Loucy (cell line): ENCODE results near the gene POLQ.
A peak's percentile ranks its signal among the peaks of the same experiment; 100 is the strongest.

Source experiments
- H2AFZ ChIP-seq: fragments of 200-600 bp; sonication (generic); 2 replicates; pipeline ENCODE4 v1.6.0; 2016; ENCODE audit warnings: antibody characterized with exemption, mild to moderate bottlenecking, low read length, moderate library complexity
- H3F3A ChIP-seq: fragments of 200-600 bp; 2 replicates; pipeline ENCODE4 v1.6.0; 2016; ENCODE audit warnings: antibody characterized with exemption, low read depth, mild to moderate bottlenecking
- H3K27me3 ChIP-seq: fragments of 200-600 bp; sonication (generic); 2 replicates; pipeline ENCODE4 v1.6.1; 2014; ENCODE audit warnings: low read length, mild to moderate bottlenecking; ENCODE audit not compliant: insufficient read depth, poor library complexity, severe bottlenecking
- H3K36me3 ChIP-seq: fragments of 200-600 bp; sonication (generic); 2 replicates; pipeline ENCODE4 v1.6.1; 2016; ENCODE audit warnings: low read length; ENCODE audit not compliant: insufficient read depth
- H3K4me1 ChIP-seq: fragments of 200-600 bp; sonication (generic); 2 replicates; pipeline ENCODE4 v1.5.1; 2014; ENCODE audit warnings: low read length, mild to moderate bottlenecking; ENCODE audit not compliant: insufficient read depth, poor library complexity, severe bottlenecking
- H3K4me2 ChIP-seq: fragments of 200-600 bp; sonication (generic); 2 replicates; pipeline ENCODE4 v1.6.0; 2014; ENCODE audit warnings: antibody characterized with exemption, low read length, low read depth, mild to moderate bottlenecking; ENCODE audit not compliant: poor library complexity, severe bottlenecking
- H3K4me3 ChIP-seq: fragments of 200-600 bp; sonication (generic); 2 replicates; pipeline ENCODE4 v1.5.1; 2014; ENCODE audit warnings: low read length, mild to moderate bottlenecking, mixed read lengths; ENCODE audit not compliant: poor library complexity, severe bottlenecking
- H3K79me2 ChIP-seq: fragments of 200-600 bp; sonication (generic); 2 replicates; pipeline ENCODE4 v1.6.1; 2014; ENCODE audit warnings: low read length; ENCODE audit not compliant: insufficient read depth
- H3K9ac ChIP-seq: fragments of 200-600 bp; sonication (generic); 2 replicates; pipeline ENCODE4 v1.6.0; 2014; ENCODE audit warnings: mild to moderate bottlenecking, low read depth, low read length, moderate library complexity; ENCODE audit not compliant: poor library complexity, severe bottlenecking
- H3K9me2 ChIP-seq: fragments of 200-600 bp; sonication (generic); replicated peaks from 2 replicates; pipeline ENCODE4 v1.6.1; 2016; ENCODE audit warnings: low read depth, low read length, mixed read lengths
- H3K9me3 ChIP-seq: fragments of 200-600 bp; sonication (generic); 2 replicates; pipeline ENCODE4 v1.6.1; 2014; ENCODE audit warnings: mild to moderate bottlenecking, antibody characterized with exemption, low read length, low read depth; ENCODE audit not compliant: insufficient read depth
- H4K20me1 ChIP-seq: fragments of 200-600 bp; sonication (generic); 2 replicates; pipeline ENCODE4 v1.6.0; 2014; ENCODE audit warnings: antibody characterized with exemption, low read length, mild to moderate bottlenecking; ENCODE audit not compliant: insufficient read depth, poor library complexity, severe bottlenecking
- EZH2phosphoT487 ChIP-seq: fragments of 200-600 bp; IDR thresholded peaks from 2 replicates; pipeline ENCODE4 v1.6.1; 2018; ENCODE audit warnings: antibody characterized with exemption, mild to moderate bottlenecking, moderate library complexity, borderline replicate concordance
- TF ChIP-seq, protein P1 (sequence below): fragments of 200-600 bp; sonication (generic); conservative IDR thresholded peaks from 2 replicates; pipeline ENCODE4 v1.5.1; 2014; ENCODE audit warnings: mild to moderate bottlenecking, antibody characterized with exemption, low read length

The POLQ gene

DNA sequence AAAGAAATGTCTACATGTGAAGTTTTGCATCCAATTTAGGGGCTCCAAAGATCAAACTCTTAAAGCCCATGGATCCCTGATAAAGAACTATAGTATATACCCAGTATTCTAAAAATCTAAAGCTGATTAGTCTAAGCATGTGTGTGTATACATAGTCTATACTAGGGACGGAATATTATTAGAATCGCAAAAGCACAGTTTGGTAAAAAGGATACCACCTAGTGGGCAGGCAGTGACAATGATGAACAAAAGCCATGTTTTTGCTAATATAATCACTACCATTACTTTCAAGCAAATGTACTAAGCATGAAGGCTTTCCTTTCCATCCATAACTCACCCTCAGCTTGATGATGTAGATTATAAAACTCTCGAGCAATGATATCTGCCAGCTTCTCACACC lies 16.5 kb downstream of the POLQ start:
- no peak overlapping the region for H3K4me3 ChIP-seq
- no peaks in the 10 kb centered on the region for H3K4me1 ChIP-seq
- TF ChIP-seq, protein P1, sequence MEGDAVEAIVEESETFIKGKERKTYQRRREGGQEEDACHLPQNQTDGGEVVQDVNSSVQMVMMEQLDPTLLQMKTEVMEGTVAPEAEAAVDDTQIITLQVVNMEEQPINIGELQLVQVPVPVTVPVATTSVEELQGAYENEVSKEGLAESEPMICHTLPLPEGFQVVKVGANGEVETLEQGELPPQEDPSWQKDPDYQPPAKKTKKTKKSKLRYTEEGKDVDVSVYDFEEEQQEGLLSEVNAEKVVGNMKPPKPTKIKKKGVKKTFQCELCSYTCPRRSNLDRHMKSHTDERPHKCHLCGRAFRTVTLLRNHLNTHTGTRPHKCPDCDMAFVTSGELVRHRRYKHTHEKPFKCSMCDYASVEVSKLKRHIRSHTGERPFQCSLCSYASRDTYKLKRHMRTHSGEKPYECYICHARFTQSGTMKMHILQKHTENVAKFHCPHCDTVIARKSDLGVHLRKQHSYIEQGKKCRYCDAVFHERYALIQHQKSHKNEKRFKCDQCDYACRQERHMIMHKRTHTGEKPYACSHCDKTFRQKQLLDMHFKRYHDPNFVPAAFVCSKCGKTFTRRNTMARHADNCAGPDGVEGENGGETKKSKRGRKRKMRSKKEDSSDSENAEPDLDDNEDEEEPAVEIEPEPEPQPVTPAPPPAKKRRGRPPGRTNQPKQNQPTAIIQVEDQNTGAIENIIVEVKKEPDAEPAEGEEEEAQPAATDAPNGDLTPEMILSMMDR, result peak; percentile 65
- no peak for TF ChIP-seq EZH2phosphoT487
- H3K9me3 ChIP-seq, result no peaks in the 10 kb centered on the region
- H4K20me1 ChIP-seq, result no peaks in the 10 kb centered on the region
- no peaks in the 10 kb centered on the region for H3F3A ChIP-seq
- H3K9me2 ChIP-seq, result no peaks in the 10 kb centered on the region
- H3K9ac ChIP-seq, result no peak overlapping the region
- H3K27me3 ChIP-seq, result no peaks in the 10 kb centered on the region
- H3K79me2 ChIP-seq, result no peaks in the 10 kb centered on the region; the same call in 1 of the 2 replicates
- H2AFZ ChIP-seq, result no peak overlapping the region
- H3K4me2 ChIP-seq, result no peak overlapping the region
- H3K36me3 ChIP-seq, result peaks cover 59% of the 10 kb centered on the region

DNA sequence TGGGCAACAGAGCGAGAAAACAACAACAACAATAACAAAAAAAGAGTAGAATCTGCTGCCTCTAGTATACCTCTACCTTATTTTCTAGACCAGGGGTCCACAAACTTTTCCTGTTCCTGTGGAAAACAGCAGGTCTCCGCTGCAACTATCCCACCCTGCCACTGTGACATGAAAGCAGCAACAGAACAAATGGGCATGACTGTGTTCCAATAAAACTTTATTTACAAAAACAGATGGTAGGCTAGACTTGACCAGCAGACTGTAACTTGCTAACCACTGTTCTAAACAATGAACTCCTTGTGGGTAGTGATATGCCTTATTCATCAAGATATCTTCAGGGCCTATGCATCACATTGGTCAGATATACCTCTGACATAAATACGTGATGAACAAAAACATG lies 25.3 kb downstream of the POLQ start:
- Histone ChIP-seq H3F3A (no peaks in the 10 kb centered on the region), H4K20me1 (no peaks in the 10 kb centered on the region), H3K9me2 (no peaks in the 10 kb centered on the region), H3K27me3 (no peaks in the 10 kb centered on the region), H3K4me3 (no peak overlapping the region), H3K4me2 (no peak overlapping the region), H3K9me3 (peaks cover 3% of the 10 kb centered on the region; the same call in 1 of the 2 replicates), H3K9ac (no peak overlapping the region), H3K4me1 (no peaks in the 10 kb centered on the region), H3K79me2 (peaks cover 4% of the 10 kb centered on the region; the same call in 1 of the 2 replicates), H2AFZ (no peak overlapping the region), H3K36me3 (peaks cover 61% of the 10 kb centered on the region)
- TF ChIP-seq EZH2phosphoT487, result no peak
- TF ChIP-seq, protein P1, result no peak

DNA sequence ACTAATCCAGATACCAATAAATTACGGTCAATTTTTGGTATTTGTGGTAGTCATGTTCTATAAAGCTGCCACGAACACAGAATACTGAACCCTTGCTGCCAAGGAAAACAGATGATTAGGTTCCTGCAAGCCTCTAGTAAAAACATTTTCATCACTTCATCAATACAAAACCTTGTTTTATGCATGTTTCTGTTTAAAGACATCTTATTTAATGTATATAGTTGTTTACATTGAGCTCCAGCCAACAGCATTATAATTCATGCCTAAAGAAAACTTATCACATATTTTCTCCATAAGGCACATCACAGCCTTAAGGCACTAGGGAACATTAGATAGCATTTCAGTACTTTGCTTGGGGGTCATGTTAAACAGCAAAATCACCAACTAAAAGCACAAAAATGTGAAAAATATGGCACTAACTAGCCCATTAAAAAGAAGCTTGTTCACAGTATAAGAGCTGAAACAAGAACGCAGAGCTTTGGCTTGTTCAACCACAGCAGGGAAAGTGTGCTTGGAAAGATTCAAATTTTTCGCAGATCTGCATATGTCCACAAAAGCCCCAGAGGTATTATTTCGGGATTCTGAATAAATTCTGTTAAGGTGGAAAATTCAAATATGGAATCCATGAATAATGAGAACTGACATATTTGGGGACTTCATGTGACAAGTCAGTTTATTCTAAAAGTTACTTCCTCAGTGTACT lies 27.7 kb downstream of the POLQ start:
- TF ChIP-seq EZH2phosphoT487, result no peak
- TF ChIP-seq, protein P1, result no peak
- Histone ChIP-seq H3K9me3 (peaks cover 3% of the 10 kb centered on the region; the same call in 1 of the 2 replicates), H3K9me2 (no peaks in the 10 kb centered on the region), H4K20me1 (no peaks in the 10 kb centered on the region), H3F3A (no peaks in the 10 kb centered on the region), H3K79me2 (peaks cover 16% of the 10 kb centered on the region; the same call in 1 of the 2 replicates), H3K4me3 (no peak overlapping the region), H3K4me1 (no peaks in the 10 kb centered on the region), H3K9ac (no peak overlapping the region), H3K4me2 (no peak overlapping the region), H2AFZ (no peak overlapping the region), H3K27me3 (no peaks in the 10 kb centered on the region), H3K36me3 (peaks cover 67% of the 10 kb centered on the region)
